SK-N-MC (cell line): ENCODE data around the gene IGF2BP3.

Source experiments
- EZH2 ChIP-seq: fragments of 200-600 bp; sonication (generic); IDR thresholded peaks from one replicate; pipeline ENCODE4 v1.6.1; 2017; ENCODE audit warnings: antibody characterized with exemption
- POLR2AphosphoS5 ChIP-seq: IDR thresholded peaks from 2 replicates; pipeline ENCODE4 v1.6.1; 2012; ENCODE audit warnings: mild to moderate bottlenecking, low read depth, low read length, borderline replicate concordance

DNA sequence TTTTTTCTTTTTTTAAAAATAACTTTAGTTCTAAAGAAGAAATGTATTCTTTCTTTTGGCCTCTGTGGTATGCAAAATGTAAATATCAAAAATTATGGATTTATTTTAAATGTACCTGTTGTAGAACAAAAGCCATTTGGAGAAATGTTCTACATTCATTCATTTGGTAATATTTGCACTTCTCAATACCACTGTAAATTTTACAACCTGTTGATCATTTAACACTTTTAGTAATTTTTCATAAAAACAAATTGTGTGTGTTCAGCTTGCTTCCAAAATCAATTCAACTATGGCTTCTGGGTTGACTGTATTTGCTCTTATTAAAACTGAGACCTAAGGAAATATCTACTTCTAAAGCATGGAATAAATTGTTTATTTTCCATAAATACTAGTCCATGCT is 2.3 kb upstream of the IGF2BP3 start:
- TF ChIP-seq POLR2AphosphoS5 (no peak), EZH2 (no peak)
